ENCODE measurements around the gene LRRC4B.

Gene LRRC4B

GRCh38 chr19:50558449-50558848 lies 9.8 kb downstream of the LRRC4B start:
- Histone ChIP-seq H3K9me3 (ENCODE audit: control insufficient read depth in 1 of 2, low read length in 2 of 2) (no peaks in the 10 kb centered on the region), H3K4me1 (ENCODE audit: control insufficient read depth in 1 of 2, insufficient read depth in 2 of 2, low read length in 2 of 2) (peaks cover 0 to 6% of the 10 kb centered on the region in 2 donors), H3K27ac (ENCODE audit: low read depth, low read length) (no peak overlapping the region), H3K27me3 (ENCODE audit: control insufficient read depth in 1 of 2, insufficient read depth in 2 of 2, low read length in 2 of 2) (peaks cover 20 to 22% of the 10 kb centered on the region in 2 donors), H3K36me3 (ENCODE audit: control insufficient read depth in 1 of 2, insufficient read depth in 2 of 2, low read length in 2 of 2) (no peaks in the 10 kb centered on the region), H3K4me3 (ENCODE audit: low read depth in 1 of 2, low read length in 2 of 2) (no peak overlapping the region), H3K9ac (ENCODE audit: low read depth in 1 of 2, low read length in 2 of 2) (no peak overlapping the region)

GRCh38 chr19:50558039-50558438 lies 10.2 kb downstream of the LRRC4B start:
- Histone ChIP-seq H3K4me3 (ENCODE audit: low read depth in 1 of 2, low read length in 2 of 2) (no peak overlapping the region), H3K27ac (ENCODE audit: low read depth, low read length) (no peak overlapping the region), H3K9me3 (ENCODE audit: control insufficient read depth in 1 of 2, low read length in 2 of 2) (no peaks in the 10 kb centered on the region), H3K4me1 (ENCODE audit: control insufficient read depth in 1 of 2, insufficient read depth in 2 of 2, low read length in 2 of 2) (peaks cover 0 to 6% of the 10 kb centered on the region in 2 donors), H3K36me3 (ENCODE audit: control insufficient read depth in 1 of 2, insufficient read depth in 2 of 2, low read length in 2 of 2) (no peaks in the 10 kb centered on the region), H3K9ac (ENCODE audit: low read depth in 1 of 2, low read length in 2 of 2) (no peak overlapping the region), H3K27me3 (ENCODE audit: control insufficient read depth in 1 of 2, insufficient read depth in 2 of 2, low read length in 2 of 2) (peaks cover 17 to 26% of the 10 kb centered on the region in 2 donors)

GRCh38 chr19:50557009-50557613 lies 11.1 kb downstream of the LRRC4B start:
- Histone ChIP-seq H3K27me3 (ENCODE audit: control insufficient read depth in 1 of 2, insufficient read depth in 2 of 2, low read length in 2 of 2) (peaks cover 17 to 27% of the 10 kb centered on the region in 2 donors), H3K36me3 (ENCODE audit: control insufficient read depth in 1 of 2, insufficient read depth in 2 of 2, low read length in 2 of 2) (no peaks in the 10 kb centered on the region), H3K9me3 (ENCODE audit: control insufficient read depth in 1 of 2, low read length in 2 of 2) (no peaks in the 10 kb centered on the region), H3K4me1 (ENCODE audit: control insufficient read depth in 1 of 2, insufficient read depth in 2 of 2, low read length in 2 of 2) (peaks cover 0 to 6% of the 10 kb centered on the region in 2 donors), H3K4me3 (ENCODE audit: low read depth in 1 of 2, low read length in 2 of 2) (no peak overlapping the region), H3K9ac (ENCODE audit: low read depth in 1 of 2, low read length in 2 of 2) (no peak overlapping the region), H3K27ac (ENCODE audit: low read depth, low read length) (no peak overlapping the region)

GRCh38 chr19:50556282-50557008 lies 11.8 kb downstream of the LRRC4B start:
- H3K9me3 ChIP-seq (ENCODE audit: control insufficient read depth in 1 of 2, low read length in 2 of 2) = no peaks in the 10 kb centered on the region
- H3K4me3 ChIP-seq (ENCODE audit: low read depth in 1 of 2, low read length in 2 of 2) = peak overlapping the region; percentile 52 to 69
- peaks cover 0 to 6% of the 10 kb centered on the region in 2 donors for H3K4me1 ChIP-seq (ENCODE audit: control insufficient read depth in 1 of 2, insufficient read depth in 2 of 2, low read length in 2 of 2)
- H3K27ac ChIP-seq (ENCODE audit: low read depth, low read length) = no peak overlapping the region
- H3K36me3 ChIP-seq (ENCODE audit: control insufficient read depth in 1 of 2, insufficient read depth in 2 of 2, low read length in 2 of 2) = no peaks in the 10 kb centered on the region
- H3K27me3 ChIP-seq (ENCODE audit: control insufficient read depth in 1 of 2, insufficient read depth in 2 of 2, low read length in 2 of 2) = peaks cover 17 to 27% of the 10 kb centered on the region in 2 donors
- H3K9ac ChIP-seq (ENCODE audit: low read depth in 1 of 2, low read length in 2 of 2) = no peak overlapping the region

- Histone ChIP-seq H3K27ac (ENCODE audit: low read depth, low read length) (no peak overlapping the region), H3K9me3 (ENCODE audit: control insufficient read depth in 1 of 2, low read length in 2 of 2) (no peaks in the 10 kb centered on the region), H3K4me3 (ENCODE audit: low read depth in 1 of 2, low read length in 2 of 2) (no peak overlapping the region), H3K9ac (ENCODE audit: low read depth in 1 of 2, low read length in 2 of 2) (no peak overlapping the region), H3K36me3 (ENCODE audit: control insufficient read depth in 1 of 2, insufficient read depth in 2 of 2, low read length in 2 of 2) (no peaks in the 10 kb centered on the region), H3K27me3 (ENCODE audit: control insufficient read depth in 1 of 2, insufficient read depth in 2 of 2, low read length in 2 of 2) (peaks cover 17 to 27% of the 10 kb centered on the region in 2 donors), H3K4me1 (ENCODE audit: control insufficient read depth in 1 of 2, insufficient read depth in 2 of 2, low read length in 2 of 2) (peaks cover 0 to 6% of the 10 kb centered on the region in 2 donors)
Measured at GRCh38 chr19:50555450-50556281, 12.6 kb downstream of the LRRC4B start.

- Histone ChIP-seq H3K36me3 (ENCODE audit: control insufficient read depth in 1 of 2, insufficient read depth in 2 of 2, low read length in 2 of 2) (no peaks in the 10 kb centered on the region), H3K9ac (ENCODE audit: low read depth in 1 of 2, low read length in 2 of 2) (no peak overlapping the region), H3K9me3 (ENCODE audit: control insufficient read depth in 1 of 2, low read length in 2 of 2) (no peaks in the 10 kb centered on the region), H3K27ac (ENCODE audit: low read depth, low read length) (no peak overlapping the region), H3K27me3 (ENCODE audit: control insufficient read depth in 1 of 2, insufficient read depth in 2 of 2, low read length in 2 of 2) (peaks cover 17 to 27% of the 10 kb centered on the region in 2 donors), H3K4me3 (ENCODE audit: low read depth in 1 of 2, low read length in 2 of 2) (no peak overlapping the region), H3K4me1 (ENCODE audit: control insufficient read depth in 1 of 2, insufficient read depth in 2 of 2, low read length in 2 of 2) (peaks cover 0 to 6% of the 10 kb centered on the region in 2 donors)
Measured at GRCh38 chr19:50555033-50555432, 13.2 kb downstream of the LRRC4B start.

GRCh38 chr19:50554212-50554611 lies 14.0 kb downstream of the LRRC4B start:
- Histone ChIP-seq H3K9me3 (ENCODE audit: control insufficient read depth in 1 of 2, low read length in 2 of 2) (no peaks in the 10 kb centered on the region), H3K4me1 (ENCODE audit: control insufficient read depth in 1 of 2, insufficient read depth in 2 of 2, low read length in 2 of 2) (peaks cover 0 to 6% of the 10 kb centered on the region in 2 donors), H3K36me3 (ENCODE audit: control insufficient read depth in 1 of 2, insufficient read depth in 2 of 2, low read length in 2 of 2) (no peaks in the 10 kb centered on the region), H3K4me3 (ENCODE audit: low read depth in 1 of 2, low read length in 2 of 2) (no peak overlapping the region), H3K27me3 (ENCODE audit: control insufficient read depth in 1 of 2, insufficient read depth in 2 of 2, low read length in 2 of 2) (peaks cover 17 to 27% of the 10 kb centered on the region in 2 donors), H3K27ac (ENCODE audit: low read depth, low read length) (no peak overlapping the region), H3K9ac (ENCODE audit: low read depth in 1 of 2, low read length in 2 of 2) (no peak overlapping the region)

GRCh38 chr19:50553134-50553703 lies 15.0 kb downstream of the LRRC4B start:
- Histone ChIP-seq H3K27ac (ENCODE audit: low read depth, low read length) (no peak overlapping the region), H3K36me3 (ENCODE audit: control insufficient read depth in 1 of 2, insufficient read depth in 2 of 2, low read length in 2 of 2) (no peaks in the 10 kb centered on the region), H3K9ac (ENCODE audit: low read depth in 1 of 2, low read length in 2 of 2) (no peak overlapping the region), H3K4me1 (ENCODE audit: control insufficient read depth in 1 of 2, insufficient read depth in 2 of 2, low read length in 2 of 2) (peaks cover 0 to 6% of the 10 kb centered on the region in 2 donors), H3K27me3 (ENCODE audit: control insufficient read depth in 1 of 2, insufficient read depth in 2 of 2, low read length in 2 of 2) (peaks cover 17 to 27% of the 10 kb centered on the region in 2 donors), H3K9me3 (ENCODE audit: control insufficient read depth in 1 of 2, low read length in 2 of 2) (no peaks in the 10 kb centered on the region), H3K4me3 (ENCODE audit: low read depth in 1 of 2, low read length in 2 of 2) (no peak overlapping the region)

- Histone ChIP-seq H3K27ac (ENCODE audit: low read depth, low read length) (no peak overlapping the region), H3K9me3 (ENCODE audit: control insufficient read depth in 1 of 2, low read length in 2 of 2) (no peaks in the 10 kb centered on the region), H3K36me3 (ENCODE audit: control insufficient read depth in 1 of 2, insufficient read depth in 2 of 2, low read length in 2 of 2) (no peaks in the 10 kb centered on the region), H3K4me1 (ENCODE audit: control insufficient read depth in 1 of 2, insufficient read depth in 2 of 2, low read length in 2 of 2) (peaks cover 0 to 6% of the 10 kb centered on the region in 2 donors), H3K27me3 (ENCODE audit: control insufficient read depth in 1 of 2, insufficient read depth in 2 of 2, low read length in 2 of 2) (peaks cover 17 to 27% of the 10 kb centered on the region in 2 donors), H3K4me3 (ENCODE audit: low read depth in 1 of 2, low read length in 2 of 2) (no peak overlapping the region), H3K9ac (ENCODE audit: low read depth in 1 of 2, low read length in 2 of 2) (no peak overlapping the region)
Measured at GRCh38 chr19:50552540-50552939, 15.7 kb downstream of the LRRC4B start.
